NOMO-1 treated with dmso at 0.1 percent for 144 hours (cell line): ENCODE results near the gene ZNF862.
"Not testable (repeated sequence)": the region's sequence is repeated elsewhere in the genome, so short reads cannot be mapped to it uniquely, and the experiment has no call there.

Experiments
- DNase-seq: peaks from one replicate; lab custom pipeline; 2025; ENCODE audit not compliant: unreplicated experiment; lab: John Stamatoyannopoulos, UW

Gene ZNF862

DNA sequence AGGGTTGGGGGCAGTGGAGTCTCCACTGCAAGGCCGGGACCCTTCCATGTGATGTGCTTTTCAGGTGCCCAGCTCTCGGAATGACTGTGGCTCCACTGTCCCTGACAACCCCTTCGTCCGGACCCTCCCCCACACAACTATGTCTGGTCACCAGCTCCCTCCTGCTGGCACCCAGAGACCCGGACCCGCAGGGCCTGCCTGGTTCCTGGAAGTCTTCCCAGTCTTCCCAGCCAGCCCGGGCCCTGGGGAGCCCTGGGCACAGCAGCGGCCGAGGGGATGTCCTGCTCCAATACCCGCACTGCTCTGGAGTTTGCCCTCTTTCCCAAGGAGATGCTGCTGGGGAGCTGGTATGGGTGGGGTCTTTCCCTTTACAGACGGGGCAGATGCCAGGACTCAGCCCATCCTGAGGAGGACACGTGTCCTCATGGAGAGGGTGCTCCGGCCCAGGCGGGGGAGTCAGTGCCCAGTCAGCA, 41.1 kb downstream of the ZNF862 start:
- no peak for DNase-seq

DNA sequence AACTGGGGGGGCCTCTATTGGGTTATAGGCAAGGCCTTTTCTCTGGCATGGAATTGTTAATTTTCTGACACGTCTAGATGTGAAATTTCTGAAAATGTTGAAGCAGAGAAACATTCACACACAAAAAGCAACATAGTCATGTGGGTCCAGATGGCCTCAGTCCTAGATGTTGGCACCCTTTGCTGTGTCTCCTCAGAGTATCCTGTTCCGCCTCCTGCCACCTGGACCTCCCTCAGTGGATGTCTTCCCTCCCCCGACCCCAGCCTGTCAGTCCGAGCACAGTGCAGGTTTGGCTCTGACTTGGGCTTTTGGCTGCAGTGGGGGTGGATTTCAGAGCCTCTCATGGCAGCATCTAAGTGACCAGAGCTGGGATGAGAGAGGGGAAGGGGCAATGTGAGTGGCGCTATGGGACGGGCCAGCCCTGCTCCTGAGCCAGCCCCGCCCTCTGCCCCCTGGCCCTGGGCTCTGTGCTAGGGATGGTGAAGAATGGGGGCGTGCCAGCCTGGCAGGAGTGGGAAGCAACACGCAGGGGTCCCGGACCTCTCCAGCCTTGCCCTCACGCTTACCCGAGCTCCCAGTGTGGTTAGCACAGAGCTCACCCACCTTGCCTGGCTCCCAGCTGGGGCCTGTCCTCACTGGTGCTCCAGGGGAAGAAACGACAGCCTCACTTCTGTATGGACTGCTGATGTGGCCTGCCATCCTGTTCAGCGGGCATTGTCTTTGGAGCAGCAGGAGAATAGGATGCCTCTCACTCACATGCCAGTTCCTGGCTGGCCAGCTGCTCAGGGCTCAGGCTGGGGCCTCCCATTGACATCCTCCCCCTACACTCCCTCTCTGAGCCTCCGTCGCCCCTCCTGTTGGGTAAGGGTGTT, 41.8 kb downstream of the ZNF862 start:
- DNase-seq: no peak

DNA sequence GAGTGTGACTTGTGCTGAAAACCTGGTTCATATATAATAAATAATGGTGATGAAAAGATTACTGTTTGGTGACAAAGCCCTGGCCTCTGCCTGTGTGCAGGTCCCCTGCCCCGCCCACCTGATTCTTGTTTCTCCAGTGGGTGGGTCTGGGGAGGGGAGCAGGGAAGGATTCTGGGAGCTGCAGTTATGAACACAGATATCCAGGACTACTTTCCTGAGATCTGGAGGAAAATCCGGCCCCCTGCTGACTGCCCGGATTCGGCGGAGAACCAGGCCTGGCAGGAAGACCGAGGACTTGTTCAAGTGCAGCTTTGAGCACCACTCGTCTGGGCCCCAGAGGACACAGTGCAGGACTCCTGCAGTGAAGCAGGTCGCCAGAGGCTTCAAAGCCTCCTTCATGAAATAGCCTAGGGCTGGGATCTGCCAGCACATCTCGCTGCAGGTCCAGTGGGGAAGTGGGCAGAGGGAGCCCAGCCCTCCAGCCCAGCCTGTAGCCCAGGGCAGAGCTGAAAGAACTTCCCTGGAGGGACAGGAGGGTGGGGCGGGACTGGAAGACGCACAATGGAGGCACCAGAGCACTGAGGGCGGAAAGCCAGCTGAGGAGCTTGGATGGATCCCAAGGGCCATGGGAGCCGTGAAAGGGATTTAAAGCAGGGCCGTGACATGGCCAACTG, 42.6 kb downstream of the ZNF862 start:
- DNase-seq: no peak

DNA sequence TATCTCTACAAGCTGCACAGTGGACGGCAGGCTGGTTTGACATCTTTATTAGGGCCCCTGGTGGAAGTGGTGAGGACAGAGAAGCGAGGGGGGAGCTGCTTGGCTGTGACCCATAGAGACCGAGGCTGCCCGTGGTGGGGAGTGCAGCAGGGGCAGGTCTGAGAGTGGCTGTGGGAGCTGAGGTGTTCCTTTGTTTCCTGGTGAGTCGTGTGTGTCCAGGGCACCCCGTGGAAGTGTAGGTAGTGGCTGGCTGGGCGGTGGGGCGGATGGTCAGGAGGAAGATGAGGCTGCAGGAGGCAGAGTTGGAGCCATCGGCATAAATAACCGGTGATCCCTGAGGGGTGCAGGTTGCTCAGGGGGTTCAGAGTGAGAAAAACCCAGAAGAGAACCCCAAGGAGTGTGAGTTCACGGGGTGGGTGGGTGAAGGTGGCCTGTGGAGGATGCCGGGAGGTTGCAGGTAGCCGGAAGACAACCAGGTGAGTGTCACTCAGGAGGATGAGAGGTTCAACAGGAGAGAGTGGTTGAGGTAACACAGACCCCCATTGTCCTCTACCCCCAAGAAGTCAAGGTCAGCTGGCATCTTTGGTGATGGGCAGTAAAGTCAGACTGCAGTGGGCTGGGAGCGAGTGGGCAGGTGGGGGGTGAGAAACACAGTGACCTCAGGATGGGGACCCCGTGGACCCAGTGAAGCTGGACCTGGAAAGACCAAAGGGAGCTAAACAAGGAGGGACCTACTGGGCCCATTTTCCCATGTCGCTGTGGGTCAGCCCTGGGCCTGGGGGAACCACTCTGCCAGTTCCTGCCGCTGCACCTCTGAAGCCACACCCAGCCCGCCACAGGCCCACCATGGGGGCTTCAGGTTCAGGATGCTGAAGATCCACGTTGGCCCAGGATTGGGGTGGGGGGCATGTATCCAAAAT, 43.4 kb downstream of the ZNF862 start:
- no peak for DNase-seq

DNA sequence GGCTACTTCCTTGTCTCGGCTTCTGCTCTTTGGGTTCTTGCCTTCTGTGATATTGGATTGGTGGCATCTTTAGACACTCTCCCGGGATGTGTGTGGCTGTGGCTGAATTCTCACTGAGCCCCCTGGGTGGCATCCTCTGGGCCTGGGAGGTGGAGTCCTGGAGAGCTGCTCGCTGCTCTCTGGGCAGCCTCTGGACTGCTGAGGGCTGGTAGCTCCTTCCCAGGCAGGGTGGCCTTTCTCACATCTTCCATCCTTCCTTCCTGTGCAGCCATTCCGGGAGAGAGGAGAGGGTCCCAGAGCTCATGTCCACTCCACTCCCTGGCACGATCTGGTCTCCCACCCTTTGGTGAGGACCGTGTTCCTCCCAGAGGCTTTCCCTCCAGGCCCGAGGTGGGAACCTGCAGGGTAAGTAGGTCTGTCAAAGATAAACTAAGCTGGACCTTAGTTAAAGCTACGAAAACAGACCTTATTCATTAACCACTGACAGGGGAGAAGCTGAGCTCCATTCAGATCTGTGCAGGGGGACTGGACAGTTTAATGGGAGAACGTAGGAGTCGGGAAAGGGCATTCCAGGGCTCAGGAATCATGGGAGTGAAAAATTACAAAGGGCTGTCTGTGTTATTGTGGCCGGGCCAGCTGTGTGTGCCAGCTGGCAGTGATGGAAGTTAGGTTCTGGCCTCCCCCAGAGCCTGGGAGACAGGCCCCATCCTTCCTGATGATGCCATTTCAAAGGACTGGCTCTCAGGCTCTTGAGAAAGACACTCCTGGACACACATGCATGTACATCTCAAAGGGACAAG, 44.3 kb downstream of the ZNF862 start:
- DNase-seq: no peak

DNA sequence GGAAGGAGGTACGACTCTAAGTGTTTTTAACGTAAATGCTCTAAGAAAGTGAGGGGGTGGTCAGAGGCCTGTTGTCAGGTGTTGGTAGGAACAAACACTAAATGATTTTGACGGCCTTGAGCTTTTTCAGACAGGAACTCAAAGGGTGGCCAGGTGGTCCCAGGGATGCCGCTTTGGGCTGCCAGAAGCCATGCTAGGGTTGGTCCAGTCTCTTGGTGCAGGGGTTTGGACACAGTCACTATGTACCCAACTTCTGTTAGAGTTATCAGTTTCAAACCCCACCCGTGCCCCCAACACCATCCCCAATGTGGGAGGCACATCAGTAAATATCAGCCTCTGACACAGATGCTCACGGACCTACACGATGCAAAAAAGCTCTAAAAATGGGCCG, 44.9 kb downstream of the ZNF862 start:
- DNase-seq: no peak

DNA sequence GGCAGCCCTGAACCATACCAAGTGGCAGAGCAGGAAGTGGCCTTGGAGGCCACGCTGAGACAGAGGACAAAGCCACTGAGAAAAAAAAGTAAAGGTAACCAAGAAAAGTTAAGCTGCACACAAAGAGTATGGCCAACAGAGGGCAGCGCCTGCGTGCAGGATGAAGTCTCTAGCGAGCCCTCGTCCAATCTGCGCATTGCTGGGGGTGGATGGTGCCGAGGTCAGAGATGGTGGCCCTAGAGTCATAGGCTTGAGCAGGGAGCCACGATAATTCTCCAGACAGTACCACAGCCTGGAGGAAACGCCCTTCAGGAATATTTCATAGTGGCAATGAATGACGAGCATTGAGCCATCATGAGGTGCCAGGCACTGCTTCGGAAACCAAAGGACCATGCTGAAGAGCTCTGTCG, 45.3 kb downstream of the ZNF862 start:
- peak; percentile 3 for DNase-seq

DNA sequence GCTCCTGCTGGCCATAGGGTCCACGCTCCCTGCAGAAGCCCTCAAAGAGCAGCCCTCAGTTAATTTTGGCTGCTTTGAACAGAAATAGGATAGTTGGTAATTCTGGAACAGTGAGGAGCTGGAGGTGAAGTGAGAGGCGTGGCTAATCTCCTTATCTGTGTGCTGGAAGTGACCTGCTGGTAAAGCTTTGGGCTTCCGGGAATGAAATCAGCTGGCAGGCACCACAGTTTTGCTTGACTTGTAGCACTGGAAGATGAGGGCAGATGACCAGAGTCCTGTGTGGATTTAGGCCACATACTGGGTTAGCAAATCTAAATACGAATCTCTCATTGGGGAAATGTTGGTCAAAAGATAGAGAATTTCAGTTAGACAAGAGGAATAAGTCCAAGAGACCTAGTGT, 45.8 kb downstream of the ZNF862 start:
- no peak for DNase-seq

DNA sequence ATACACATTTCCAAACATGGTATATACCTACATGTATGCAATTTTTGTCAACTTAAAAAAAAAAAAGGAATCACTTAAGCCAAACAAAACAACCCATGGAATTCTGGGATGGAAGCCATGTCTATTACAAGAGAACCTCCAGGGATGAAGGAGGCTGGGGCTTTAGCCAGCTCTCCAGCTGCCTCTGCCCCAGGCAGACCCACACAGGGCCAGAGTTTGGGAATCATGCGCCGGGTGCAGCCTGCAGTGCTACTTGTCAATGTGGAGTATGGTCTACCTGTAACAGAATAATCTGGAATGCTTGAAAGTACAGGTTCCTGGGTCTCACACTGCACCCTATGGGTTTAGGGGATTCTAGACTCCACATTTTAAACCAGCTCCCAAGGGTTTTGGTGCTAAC, 46.4 kb downstream of the ZNF862 start:
- no peak for DNase-seq

DNA sequence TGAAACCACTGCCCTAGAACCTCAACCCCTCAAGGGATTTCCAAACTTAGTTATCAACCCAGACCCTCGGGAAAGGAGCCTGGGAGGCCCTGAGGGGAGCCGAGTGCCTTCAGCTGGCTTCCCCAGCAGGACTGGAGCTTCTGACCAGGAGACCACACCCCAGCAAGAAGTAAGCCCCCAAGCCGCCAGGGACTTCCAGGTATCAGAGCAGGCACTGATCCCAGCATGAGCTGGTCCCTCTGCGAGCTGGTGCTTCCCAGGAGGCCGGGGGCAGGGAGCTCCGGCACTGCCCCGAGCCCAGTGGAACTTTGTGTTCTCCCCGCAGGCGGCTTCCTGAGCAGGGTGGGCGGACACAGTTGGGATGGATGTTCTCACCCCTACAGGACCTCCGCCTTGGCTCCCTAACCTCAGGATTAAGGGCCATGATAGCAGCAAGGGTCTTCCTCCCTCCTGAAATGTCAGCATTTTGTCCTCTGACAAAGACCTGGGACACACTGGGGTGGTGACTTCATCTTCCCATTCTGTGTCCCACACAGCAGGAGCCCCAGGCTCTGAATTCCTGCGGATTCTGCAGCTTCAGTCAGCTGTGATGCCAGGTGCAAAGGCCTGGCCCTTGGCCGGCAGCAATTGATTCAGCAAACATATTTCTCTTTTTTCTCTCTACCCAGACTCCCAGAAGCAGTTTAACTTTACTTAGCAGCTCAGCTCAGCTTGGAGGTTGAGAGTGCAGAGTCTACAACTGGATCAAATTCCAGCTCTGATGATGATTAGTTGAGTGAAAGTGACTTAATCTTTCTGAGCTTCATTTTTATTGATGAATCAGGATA, 47.2 kb downstream of the ZNF862 start:
- DNase-seq: no peak

DNA sequence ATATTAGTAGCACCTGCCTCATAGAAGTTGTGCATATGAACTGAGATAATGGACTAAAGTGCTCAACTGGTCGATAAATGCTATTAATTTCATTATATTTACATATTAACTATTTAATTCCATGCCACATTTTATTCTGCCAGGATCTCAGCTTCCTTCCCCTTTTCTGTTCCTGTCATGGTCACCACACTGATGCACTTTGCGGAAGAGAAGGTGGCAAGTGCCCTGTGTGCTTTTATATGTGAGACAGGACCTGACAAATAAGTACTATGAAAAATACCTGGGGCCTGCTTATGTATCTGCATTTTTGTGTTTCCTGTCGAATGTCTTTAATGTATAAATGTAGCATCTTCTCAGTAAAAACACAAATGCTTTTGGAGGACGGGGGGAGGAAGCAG, 47.8 kb downstream of the ZNF862 start:
- DNase-seq: no peak

DNA sequence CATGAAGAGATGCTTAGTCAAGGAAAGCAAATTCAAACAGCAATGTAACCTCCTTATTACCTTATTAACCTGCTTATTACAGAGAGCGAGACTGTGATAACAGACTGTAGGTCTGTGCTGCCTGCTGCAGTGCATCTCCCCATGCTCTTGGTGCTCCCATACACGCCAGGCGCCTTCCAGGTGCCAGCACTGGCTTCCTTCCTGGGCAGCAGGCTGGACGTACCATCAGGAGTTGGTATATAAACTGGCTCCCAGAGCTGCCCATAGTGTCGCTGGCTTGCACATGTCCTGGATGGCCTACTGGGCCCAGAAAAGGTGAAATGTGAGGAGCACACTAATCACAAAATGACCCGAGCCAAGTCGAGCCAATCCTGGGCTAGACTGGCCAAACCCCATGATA, 49.1 kb downstream of the ZNF862 start:
- no peak for DNase-seq

DNA sequence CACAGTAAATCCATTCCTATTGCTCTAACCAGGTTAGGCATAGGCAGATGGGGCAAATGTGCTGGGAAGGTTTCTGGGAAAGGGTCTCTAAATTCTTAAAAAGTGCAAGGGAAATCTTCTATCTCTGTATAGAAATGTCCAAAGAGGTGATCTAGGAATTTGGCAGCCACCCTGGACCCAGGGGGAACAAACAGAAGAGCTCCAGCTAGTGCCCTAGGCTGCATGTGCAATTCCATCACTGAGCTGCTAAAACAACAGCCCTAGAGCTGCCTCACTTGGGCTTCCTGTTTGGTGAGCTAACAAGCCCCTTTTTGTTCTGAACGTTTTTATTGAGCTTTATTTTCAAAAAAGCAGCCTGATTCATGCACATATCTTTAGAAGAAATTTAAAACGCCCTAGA, 52.5 kb downstream of the ZNF862 start:
- not testable (repeated sequence) for DNase-seq

DNA sequence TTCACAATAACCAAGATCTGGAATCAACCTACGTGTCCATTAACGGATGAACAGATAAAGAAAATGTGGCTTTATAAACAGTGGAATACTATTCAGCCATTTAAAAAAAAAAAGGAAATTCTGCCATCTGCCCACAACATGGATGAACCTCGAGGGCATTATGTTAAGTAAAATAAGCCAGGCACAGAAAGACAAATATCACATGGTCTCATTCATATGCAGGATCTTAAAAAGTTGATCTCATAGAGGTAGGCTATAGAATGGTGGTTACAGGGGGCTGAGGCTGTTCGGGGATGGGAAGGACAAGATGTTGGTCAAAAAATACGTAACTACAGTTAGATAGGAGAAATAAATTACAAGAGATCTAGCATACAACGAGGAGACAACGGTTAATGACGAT, 56.8 kb downstream of the ZNF862 start:
- DNase-seq: not testable (repeated sequence)

DNA sequence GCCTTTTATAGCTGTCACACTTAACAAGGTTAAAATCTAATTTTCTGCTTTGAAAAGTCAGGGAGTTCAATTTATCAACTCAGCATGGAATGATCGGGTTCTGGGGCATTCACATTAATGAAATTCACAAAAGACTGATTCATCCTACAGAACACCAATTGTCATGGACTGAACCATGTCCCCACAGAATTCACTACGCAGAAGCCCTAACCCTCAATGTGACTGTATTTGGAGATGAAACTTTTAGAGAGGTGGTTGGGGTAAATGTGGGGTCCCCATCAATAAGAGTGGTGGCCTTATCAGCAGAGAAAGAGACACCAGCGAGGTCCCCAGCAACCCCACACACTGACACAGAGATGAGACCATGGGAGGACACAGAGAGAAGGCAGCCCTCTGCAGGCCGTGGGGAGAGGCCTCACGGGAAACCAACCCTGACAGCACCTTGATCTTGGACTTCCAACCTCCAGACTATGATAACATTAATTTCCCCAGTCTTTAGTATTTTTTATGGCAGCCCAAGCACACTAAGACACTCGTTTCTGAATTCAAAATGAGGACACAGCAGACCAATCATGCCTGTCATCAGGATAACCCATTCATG, 69.7 kb downstream of the ZNF862 start:
- not testable (repeated sequence) for DNase-seq

DNA sequence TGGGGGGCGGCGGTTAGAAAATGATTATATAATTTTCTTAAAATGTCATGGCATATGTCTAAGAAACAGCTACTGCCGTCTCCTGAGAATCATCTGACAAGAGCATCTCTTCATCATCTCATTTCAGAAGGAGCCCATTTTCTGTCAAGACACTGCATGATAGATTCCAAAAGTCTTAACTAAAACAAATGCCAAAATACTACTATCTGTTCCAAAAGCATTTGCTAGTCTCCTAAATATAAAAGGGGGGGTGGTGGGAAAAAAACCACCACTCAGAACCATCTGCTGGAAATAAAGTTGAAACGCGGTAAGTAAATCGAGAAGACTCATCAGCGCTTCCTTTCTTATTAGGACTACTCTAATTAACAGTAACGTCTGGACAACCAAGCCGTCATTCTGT, 72.0 kb downstream of the ZNF862 start:
- DNase-seq: not testable (repeated sequence)

DNA sequence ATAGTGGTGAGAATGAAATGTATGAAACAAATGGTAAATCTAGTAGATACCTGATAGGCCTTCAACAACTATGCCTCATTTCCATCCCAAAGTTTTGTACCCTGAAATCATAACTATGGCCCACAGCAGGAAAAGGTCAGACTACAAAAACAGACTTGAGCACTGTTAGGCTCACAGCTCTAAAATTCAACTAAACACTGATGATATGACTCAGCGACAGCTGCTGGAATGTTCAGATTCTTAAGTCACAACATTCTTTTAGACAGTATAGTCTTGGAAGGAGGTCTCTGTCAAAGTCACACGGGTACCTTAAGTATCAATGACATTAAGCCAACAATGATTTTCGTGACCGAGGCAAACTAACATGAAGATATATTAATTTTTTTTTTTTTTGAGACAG, 74.0 kb downstream of the ZNF862 start:
- not testable (repeated sequence) for DNase-seq
